GM23338 (cell line): ENCODE results near the gene C1orf74. TPM values are rescaled to one million over a fixed set of nuclear protein-coding genes. Genes with fewer than 3 reads are reported as not detected.

Experiments used
- ATAC-seq: fragments of 200-7000 bp; cut with Tn5 transposase; 3 replicates; pipeline ENCODE4 v1.9.1; 2020
- DNase-seq: peaks from one replicate; pipeline ENCODE4 v3.0.0-alpha.2; 2015; ENCODE audit warnings: low spot score
- H2AFZ ChIP-seq: fragments of 200-600 bp; sonication (generic); 2 replicates; pipeline ENCODE4 v1.8.0; 2016; ENCODE audit warnings: antibody characterized with exemption, mild to moderate bottlenecking, moderate library complexity
- H3F3A ChIP-seq: fragments of 200-600 bp; sonication (generic); replicated peaks from 2 replicates; pipeline ENCODE4 v1.8.0; 2017; ENCODE audit warnings: antibody characterized with exemption, mixed run types, low read depth
- H3K27ac ChIP-seq: fragments of 200-600 bp; sonication (generic); 2 replicates; pipeline ENCODE4 v1.6.1; 2016; ENCODE audit warnings: low read depth
- H3K27me3 ChIP-seq: fragments of 200-600 bp; sonication (generic); 2 replicates; pipeline ENCODE4 v1.8.0; 2016; ENCODE audit warnings: mild to moderate bottlenecking, mixed run types, moderate library complexity; ENCODE audit not compliant: insufficient read depth
- H3K36me3 ChIP-seq: fragments of 200-600 bp; sonication (generic); 2 replicates; pipeline ENCODE4 v1.8.0; 2016; ENCODE audit warnings: mild to moderate bottlenecking; ENCODE audit not compliant: insufficient read depth
- H3K4me1 ChIP-seq: fragments of 200-600 bp; sonication (generic); 2 replicates; pipeline ENCODE4 v1.8.0; 2016; ENCODE audit warnings: mild to moderate bottlenecking, moderate library complexity; ENCODE audit not compliant: insufficient read depth
- H3K4me2 ChIP-seq: fragments of 200-600 bp; sonication (generic); 2 replicates; pipeline ENCODE4 v1.7.1; 2017; ENCODE audit warnings: mixed run types
- H3K4me3 ChIP-seq: fragments of 200-600 bp; sonication (generic); 2 replicates; pipeline ENCODE4 v1.6.1; 2016; ENCODE audit warnings: mixed run types
- H3K79me2 ChIP-seq: fragments of 200-600 bp; sonication (generic); replicated peaks from 2 replicates; pipeline ENCODE4 v1.8.0; 2017; ENCODE audit warnings: mild to moderate bottlenecking; ENCODE audit not compliant: insufficient read depth
- H3K9me2 ChIP-seq: fragments of 200-600 bp; sonication (generic); 2 replicates; pipeline ENCODE4 v1.8.0; 2017; ENCODE audit not compliant: insufficient read depth
- H4K20me1 ChIP-seq: fragments of 200-600 bp; sonication (generic); replicated peaks from 2 replicates; pipeline ENCODE4 v1.8.0; 2017; ENCODE audit warnings: mild to moderate bottlenecking; ENCODE audit not compliant: insufficient read depth
- H3K27ac Mint-ChIP-seq: 2 replicates; pipeline ENCODE4 v1.8.0; 2020; ENCODE audit warnings: inconsistent platforms, mild to moderate bottlenecking, moderate library complexity, mixed read lengths
- H3K27me3 Mint-ChIP-seq: 3 replicates; pipeline ENCODE4 v1.8.0; 2022; ENCODE audit warnings: low read depth, mild to moderate bottlenecking, moderate library complexity, mixed read lengths, inconsistent platforms; ENCODE audit not compliant: insufficient read depth, poor library complexity
- H3K36me3 Mint-ChIP-seq: 3 replicates; pipeline ENCODE4 v1.8.0; 2021; ENCODE audit warnings: low read depth, mild to moderate bottlenecking, inconsistent platforms, moderate library complexity, mixed read lengths
- H3K4me1 Mint-ChIP-seq: 3 replicates; pipeline ENCODE4 v1.8.0; 2020; ENCODE audit warnings: mild to moderate bottlenecking, inconsistent platforms, mixed read lengths
- H3K4me3 Mint-ChIP-seq: 3 replicates; pipeline ENCODE4 v1.8.0; 2021; ENCODE audit warnings: moderate library complexity, mild to moderate bottlenecking, inconsistent platforms, mixed read lengths
- H3K9me3 Mint-ChIP-seq: 3 replicates; pipeline ENCODE4 v1.8.0; 2020; ENCODE audit warnings: moderate library complexity, mild to moderate bottlenecking, inconsistent platforms, mixed read lengths
- CREB1 ChIP-seq: fragments of 250-450 bp; sonication (Bioruptor Pico); IDR thresholded peaks from 2 replicates; pipeline ENCODE4 v1.5.0; 2020; ENCODE audit warnings: low read depth, mild to moderate bottlenecking, moderate library complexity
- EZH2 ChIP-seq: fragments of 200-600 bp; sonication (generic); IDR thresholded peaks from one replicate; pipeline ENCODE4 v1.8.0; 2017; ENCODE audit warnings: antibody characterized with exemption, mild to moderate bottlenecking, low read depth; ENCODE audit not compliant: unreplicated experiment
- NANOG ChIP-seq: IDR thresholded peaks from 2 replicates; pipeline ENCODE4 v1.6.1; 2016; ENCODE audit warnings: antibody characterized with exemption, borderline replicate concordance
- POLR2AphosphoS5 ChIP-seq: IDR thresholded peaks from 2 replicates; pipeline ENCODE4 v1.6.1; 2016; ENCODE audit warnings: antibody characterized with exemption, low read depth
- STAT1 ChIP-seq: IDR thresholded peaks from one replicate; pipeline ENCODE4 v1.6.1; 2016; ENCODE audit warnings: antibody characterized with exemption; ENCODE audit not compliant: unreplicated experiment
- ZNF114 ChIP-seq: fragments of 250-450 bp; sonication (Bioruptor Pico); IDR thresholded peaks from 2 replicates; pipeline ENCODE4 v1.5.0; 2020; ENCODE audit warnings: mild to moderate bottlenecking, moderate library complexity
- ZNF331 ChIP-seq: fragments of 250-450 bp; sonication (Bioruptor Pico); IDR thresholded peaks from 2 replicates; pipeline ENCODE4 v1.5.0; 2020; ENCODE audit warnings: low read depth, mild to moderate bottlenecking, moderate library complexity
- polyA plus RNA-seq: library from polyadenylated mRNA; unstranded; fragments of >200 nt; fragmentation: Nextera tagmentation; extraction: Ambion mirVana; gene quantifications from 2 replicates; pipeline ENCODE4 v1.2.1, GENCODE V29; 2016
- total RNA-seq: library from RNA; depleted of rRNA; stranded (reverse); fragments of >200 nt; shearing (Covaris generic); gene quantifications from 2 replicates; pipeline ENCODE4 v1.2.3, GENCODE V29; 2014
- TF ChIP-seq, protein P1 (sequence below): fragments of 250-450 bp; sonication (Bioruptor Pico); IDR thresholded peaks from 2 replicates; pipeline ENCODE4 v1.5.0; 2020; ENCODE audit warnings: mild to moderate bottlenecking, moderate library complexity
- TF ChIP-seq, protein P2 (sequence below): IDR thresholded peaks from 2 replicates; pipeline ENCODE4 v1.6.1; 2016; ENCODE audit warnings: antibody characterized with exemption
- TF ChIP-seq, protein P3 (sequence below): IDR thresholded peaks from one replicate; pipeline ENCODE4 v1.6.1; 2018; ENCODE audit warnings: antibody characterized with exemption; ENCODE audit not compliant: unreplicated experiment

Gene C1orf74
- total and polyA plus RNA-seq, 2 experiments from 2014 or later: 2.8 to 3.9 TPM

DNA sequence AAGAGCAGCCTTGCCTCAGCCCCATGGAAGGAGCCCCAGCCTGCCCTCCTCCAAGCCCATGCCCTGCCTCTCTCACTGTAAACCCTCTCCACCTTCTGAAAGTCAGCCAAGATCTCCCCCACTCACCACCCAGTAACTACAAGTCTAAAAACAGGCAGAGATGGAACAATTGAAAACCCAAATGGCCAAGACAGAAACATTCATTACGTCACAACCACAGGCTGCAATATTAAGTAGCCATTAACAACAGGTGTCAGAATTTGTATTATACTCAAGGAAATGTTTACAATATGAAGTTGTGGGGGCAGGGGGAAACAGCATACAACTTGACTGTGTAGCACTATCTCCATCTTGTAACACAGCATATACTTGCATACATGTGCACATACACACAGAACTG is 19.2 kb upstream of the C1orf74 start:
- peaks cover 11% of the 10 kb centered on the region for H3K4me1 Mint-ChIP-seq
- no peak for DNase-seq
- H3K27ac Mint-ChIP-seq: no peak overlapping the region

DNA sequence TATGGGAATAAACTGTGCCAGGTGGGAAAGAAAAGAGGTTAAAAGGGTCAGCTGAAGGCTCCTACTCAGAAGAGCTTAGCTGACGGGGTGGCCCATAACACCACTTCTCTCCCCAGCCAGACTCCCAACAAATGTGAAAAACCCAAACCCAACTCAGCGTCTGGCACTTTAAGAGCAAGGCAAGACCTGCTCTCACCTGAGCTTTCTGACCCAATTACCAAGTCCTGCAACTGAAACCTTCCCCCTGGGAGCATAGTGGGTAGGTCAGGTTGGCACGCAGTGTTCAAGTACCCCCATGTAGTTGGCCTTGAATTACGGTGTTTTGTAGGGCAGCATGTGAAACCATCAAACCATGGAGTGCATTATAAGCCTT is 18.4 kb upstream of the C1orf74 start:
- Histone ChIP-seq H4K20me1 (no peaks in the 10 kb centered on the region; the same call in none of the 2 replicates), H3K4me1 (peaks cover 9% of the 10 kb centered on the region), H3K4me2 (no peak overlapping the region), H3K27me3 (no peaks in the 10 kb centered on the region), H3K79me2 (peaks cover 11% of the 10 kb centered on the region), H3F3A (no peaks in the 10 kb centered on the region), H3K36me3 (no peaks in the 10 kb centered on the region), H3K4me3 (no peak overlapping the region), H2AFZ (no peak overlapping the region), H3K9me2 (no peaks in the 10 kb centered on the region), H3K27ac (no peak overlapping the region)
- Mint-ChIP-seq H3K36me3 (no peaks in the 10 kb centered on the region), H3K4me1 (peaks cover 17% of the 10 kb centered on the region), H3K9me3 (no peaks in the 10 kb centered on the region), H3K27me3 (peaks cover 3% of the 10 kb centered on the region), H3K4me3 (no peak overlapping the region), H3K27ac (no peak overlapping the region)
- no peak for DNase-seq
- no peak for ATAC-seq
- TF ChIP-seq ZNF114 (CRISPR knock-in tag) (no peak), NANOG (no peak), CREB1 (CRISPR knock-in tag) (no peak), EZH2 (no peak), ZNF331 (CRISPR knock-in tag) (no peak), STAT1 (no peak), POLR2AphosphoS5 (no peak)
- TF ChIP-seq, protein P1, sequence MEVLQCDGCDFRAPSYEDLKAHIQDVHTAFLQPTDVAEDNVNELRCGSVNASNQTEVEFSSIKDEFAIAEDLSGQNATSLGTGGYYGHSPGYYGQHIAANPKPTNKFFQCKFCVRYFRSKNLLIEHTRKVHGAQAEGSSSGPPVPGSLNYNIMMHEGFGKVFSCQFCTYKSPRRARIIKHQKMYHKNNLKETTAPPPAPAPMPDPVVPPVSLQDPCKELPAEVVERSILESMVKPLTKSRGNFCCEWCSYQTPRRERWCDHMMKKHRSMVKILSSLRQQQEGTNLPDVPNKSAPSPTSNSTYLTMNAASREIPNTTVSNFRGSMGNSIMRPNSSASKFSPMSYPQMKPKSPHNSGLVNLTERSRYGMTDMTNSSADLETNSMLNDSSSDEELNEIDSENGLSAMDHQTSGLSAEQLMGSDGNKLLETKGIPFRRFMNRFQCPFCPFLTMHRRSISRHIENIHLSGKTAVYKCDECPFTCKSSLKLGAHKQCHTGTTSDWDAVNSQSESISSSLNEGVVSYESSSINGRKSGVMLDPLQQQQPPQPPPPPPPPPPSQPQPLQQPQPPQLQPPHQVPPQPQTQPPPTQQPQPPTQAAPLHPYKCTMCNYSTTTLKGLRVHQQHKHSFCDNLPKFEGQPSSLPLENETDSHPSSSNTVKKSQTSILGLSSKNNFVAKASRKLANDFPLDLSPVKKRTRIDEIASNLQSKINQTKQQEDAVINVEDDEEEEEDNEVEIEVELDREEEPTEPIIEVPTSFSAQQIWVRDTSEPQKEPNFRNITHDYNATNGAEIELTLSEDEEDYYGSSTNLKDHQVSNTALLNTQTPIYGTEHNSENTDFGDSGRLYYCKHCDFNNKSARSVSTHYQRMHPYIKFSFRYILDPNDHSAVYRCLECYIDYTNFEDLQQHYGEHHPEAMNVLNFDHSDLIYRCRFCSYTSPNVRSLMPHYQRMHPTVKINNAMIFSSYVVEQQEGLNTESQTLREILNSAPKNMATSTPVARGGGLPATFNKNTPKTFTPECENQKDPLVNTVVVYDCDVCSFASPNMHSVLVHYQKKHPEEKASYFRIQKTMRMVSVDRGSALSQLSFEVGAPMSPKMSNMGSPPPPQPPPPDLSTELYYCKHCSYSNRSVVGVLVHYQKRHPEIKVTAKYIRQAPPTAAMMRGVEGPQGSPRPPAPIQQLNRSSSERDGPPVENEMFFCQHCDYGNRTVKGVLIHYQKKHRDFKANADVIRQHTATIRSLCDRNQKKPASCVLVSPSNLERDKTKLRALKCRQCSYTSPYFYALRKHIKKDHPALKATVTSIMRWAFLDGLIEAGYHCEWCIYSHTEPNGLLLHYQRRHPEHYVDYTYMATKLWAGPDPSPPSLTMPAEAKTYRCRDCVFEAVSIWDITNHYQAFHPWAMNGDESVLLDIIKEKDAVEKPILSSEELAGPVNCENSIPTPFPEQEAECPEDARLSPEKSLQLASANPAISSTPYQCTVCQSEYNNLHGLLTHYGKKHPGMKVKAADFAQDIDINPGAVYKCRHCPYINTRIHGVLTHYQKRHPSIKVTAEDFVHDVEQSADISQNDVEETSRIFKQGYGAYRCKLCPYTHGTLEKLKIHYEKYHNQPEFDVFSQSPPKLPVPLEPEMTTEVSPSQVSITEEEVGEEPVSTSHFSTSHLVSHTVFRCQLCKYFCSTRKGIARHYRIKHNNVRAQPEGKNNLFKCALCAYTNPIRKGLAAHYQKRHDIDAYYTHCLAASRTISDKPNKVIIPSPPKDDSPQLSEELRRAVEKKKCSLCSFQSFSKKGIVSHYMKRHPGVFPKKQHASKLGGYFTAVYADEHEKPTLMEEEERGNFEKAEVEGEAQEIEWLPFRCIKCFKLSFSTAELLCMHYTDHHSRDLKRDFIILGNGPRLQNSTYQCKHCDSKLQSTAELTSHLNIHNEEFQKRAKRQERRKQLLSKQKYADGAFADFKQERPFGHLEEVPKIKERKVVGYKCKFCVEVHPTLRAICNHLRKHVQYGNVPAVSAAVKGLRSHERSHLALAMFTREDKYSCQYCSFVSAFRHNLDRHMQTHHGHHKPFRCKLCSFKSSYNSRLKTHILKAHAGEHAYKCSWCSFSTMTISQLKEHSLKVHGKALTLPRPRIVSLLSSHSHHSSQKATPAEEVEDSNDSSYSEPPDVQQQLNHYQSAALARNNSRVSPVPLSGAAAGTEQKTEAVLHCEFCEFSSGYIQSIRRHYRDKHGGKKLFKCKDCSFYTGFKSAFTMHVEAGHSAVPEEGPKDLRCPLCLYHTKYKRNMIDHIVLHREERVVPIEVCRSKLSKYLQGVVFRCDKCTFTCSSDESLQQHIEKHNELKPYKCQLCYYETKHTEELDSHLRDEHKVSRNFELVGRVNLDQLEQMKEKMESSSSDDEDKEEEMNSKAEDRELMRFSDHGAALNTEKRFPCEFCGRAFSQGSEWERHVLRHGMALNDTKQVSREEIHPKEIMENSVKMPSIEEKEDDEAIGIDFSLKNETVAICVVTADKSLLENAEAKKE (CRISPR knock-in tag): no peak
- TF ChIP-seq, protein P2, sequence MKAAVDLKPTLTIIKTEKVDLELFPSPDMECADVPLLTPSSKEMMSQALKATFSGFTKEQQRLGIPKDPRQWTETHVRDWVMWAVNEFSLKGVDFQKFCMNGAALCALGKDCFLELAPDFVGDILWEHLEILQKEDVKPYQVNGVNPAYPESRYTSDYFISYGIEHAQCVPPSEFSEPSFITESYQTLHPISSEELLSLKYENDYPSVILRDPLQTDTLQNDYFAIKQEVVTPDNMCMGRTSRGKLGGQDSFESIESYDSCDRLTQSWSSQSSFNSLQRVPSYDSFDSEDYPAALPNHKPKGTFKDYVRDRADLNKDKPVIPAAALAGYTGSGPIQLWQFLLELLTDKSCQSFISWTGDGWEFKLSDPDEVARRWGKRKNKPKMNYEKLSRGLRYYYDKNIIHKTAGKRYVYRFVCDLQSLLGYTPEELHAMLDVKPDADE: no peak
- TF ChIP-seq, protein P3, sequence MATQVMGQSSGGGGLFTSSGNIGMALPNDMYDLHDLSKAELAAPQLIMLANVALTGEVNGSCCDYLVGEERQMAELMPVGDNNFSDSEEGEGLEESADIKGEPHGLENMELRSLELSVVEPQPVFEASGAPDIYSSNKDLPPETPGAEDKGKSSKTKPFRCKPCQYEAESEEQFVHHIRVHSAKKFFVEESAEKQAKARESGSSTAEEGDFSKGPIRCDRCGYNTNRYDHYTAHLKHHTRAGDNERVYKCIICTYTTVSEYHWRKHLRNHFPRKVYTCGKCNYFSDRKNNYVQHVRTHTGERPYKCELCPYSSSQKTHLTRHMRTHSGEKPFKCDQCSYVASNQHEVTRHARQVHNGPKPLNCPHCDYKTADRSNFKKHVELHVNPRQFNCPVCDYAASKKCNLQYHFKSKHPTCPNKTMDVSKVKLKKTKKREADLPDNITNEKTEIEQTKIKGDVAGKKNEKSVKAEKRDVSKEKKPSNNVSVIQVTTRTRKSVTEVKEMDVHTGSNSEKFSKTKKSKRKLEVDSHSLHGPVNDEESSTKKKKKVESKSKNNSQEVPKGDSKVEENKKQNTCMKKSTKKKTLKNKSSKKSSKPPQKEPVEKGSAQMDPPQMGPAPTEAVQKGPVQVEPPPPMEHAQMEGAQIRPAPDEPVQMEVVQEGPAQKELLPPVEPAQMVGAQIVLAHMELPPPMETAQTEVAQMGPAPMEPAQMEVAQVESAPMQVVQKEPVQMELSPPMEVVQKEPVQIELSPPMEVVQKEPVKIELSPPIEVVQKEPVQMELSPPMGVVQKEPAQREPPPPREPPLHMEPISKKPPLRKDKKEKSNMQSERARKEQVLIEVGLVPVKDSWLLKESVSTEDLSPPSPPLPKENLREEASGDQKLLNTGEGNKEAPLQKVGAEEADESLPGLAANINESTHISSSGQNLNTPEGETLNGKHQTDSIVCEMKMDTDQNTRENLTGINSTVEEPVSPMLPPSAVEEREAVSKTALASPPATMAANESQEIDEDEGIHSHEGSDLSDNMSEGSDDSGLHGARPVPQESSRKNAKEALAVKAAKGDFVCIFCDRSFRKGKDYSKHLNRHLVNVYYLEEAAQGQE: no peak

More for the DNA sequence above, 19.2 kb upstream of the C1orf74 start:
- Histone ChIP-seq H3K9me2 (no peaks in the 10 kb centered on the region), H3F3A (no peaks in the 10 kb centered on the region), H3K4me1 (peaks cover 9% of the 10 kb centered on the region), H2AFZ (no peak overlapping the region), H3K4me3 (no peak overlapping the region), H3K4me2 (no peak overlapping the region), H4K20me1 (no peaks in the 10 kb centered on the region; the same call in none of the 2 replicates), H3K79me2 (peaks cover 11% of the 10 kb centered on the region), H3K27me3 (no peaks in the 10 kb centered on the region), H3K27ac (no peak overlapping the region), H3K36me3 (no peaks in the 10 kb centered on the region)
- H3K4me3 Mint-ChIP-seq: no peak overlapping the region
- H3K27me3 Mint-ChIP-seq: peaks cover 3% of the 10 kb centered on the region
- H3K36me3 Mint-ChIP-seq: no peaks in the 10 kb centered on the region
- no peak for ATAC-seq
- no peaks in the 10 kb centered on the region for H3K9me3 Mint-ChIP-seq
- TF ChIP-seq CREB1 (CRISPR knock-in tag): no peak
